ENCODE results near the gene TMEM208.

GRCh38 chr16:67204076-67204475 is 22.9 kb upstream of the TMEM208 start:
- TF ChIP-seq CTCF (IDR thresholded peaks at IDR 0.05): no peak
- no peak for TF ChIP-seq POLR2A (IDR thresholded peaks at IDR 0.05)
